GM21526 (cell line): ENCODE measurements around the gene ANKRD1.
"Not testable (repeated sequence)": the region's sequence is repeated elsewhere in the genome, so short reads cannot be mapped to it uniquely, and the experiment has no call there.

Source experiments
- ATAC-seq: cut with Tn5 transposase; IDR thresholded peaks from one replicate; pipeline ENCODE4 v1.9.1; 2021; ENCODE audit warnings: moderate library complexity; ENCODE audit not compliant: unreplicated experiment, low FRiP score

The ANKRD1 gene

GRCh38 chr10:90913774-90914420 is 7.0 kb downstream of the ANKRD1 start:
- ATAC-seq, result no peak

GRCh38 chr10:90912854-90913479 is 7.9 kb downstream of the ANKRD1 start:
- ATAC-seq, result no peak

GRCh38 chr10:90912174-90912573 is 8.7 kb downstream of the ANKRD1 start:
- no peak for ATAC-seq

- ATAC-seq, result peak; percentile 82
These were observed 9.5 kb downstream of the ANKRD1 start for GRCh38 chr10:90911133-90912051.

GRCh38 chr10:90906596-90906995 is 14.3 kb downstream of the ANKRD1 start:
- ATAC-seq, result no peak

GRCh38 chr10:90905925-90906324 is 15.0 kb downstream of the ANKRD1 start:
- no peak for ATAC-seq

GRCh38 chr10:90896916-90897315 is 24.0 kb downstream of the ANKRD1 start:
- ATAC-seq, result not testable (repeated sequence)

- no peak for ATAC-seq
These were observed 27.7 kb downstream of the ANKRD1 start for GRCh38 chr10:90893190-90893589.

- no peak for ATAC-seq
These were observed 30.5 kb downstream of the ANKRD1 start for GRCh38 chr10:90890347-90890746.

- no peak for ATAC-seq
These were observed 31.3 kb downstream of the ANKRD1 start for GRCh38 chr10:90889636-90890035.

GRCh38 chr10:90888387-90888786 is 32.5 kb downstream of the ANKRD1 start:
- ATAC-seq, result no peak

GRCh38 chr10:90887555-90887954 is 33.3 kb downstream of the ANKRD1 start:
- no peak for ATAC-seq

- no peak for ATAC-seq
These were observed 35.7 kb downstream of the ANKRD1 start for GRCh38 chr10:90885176-90885575.

- ATAC-seq, result no peak
These were observed 36.5 kb downstream of the ANKRD1 start for GRCh38 chr10:90884431-90884830.

- ATAC-seq, result not testable (repeated sequence)
These were observed 40.7 kb downstream of the ANKRD1 start for GRCh38 chr10:90880059-90880719.

- no peak for ATAC-seq
These were observed 41.8 kb downstream of the ANKRD1 start for GRCh38 chr10:90879062-90879461.

- no peak for ATAC-seq
These were observed 48.3 kb downstream of the ANKRD1 start for GRCh38 chr10:90872648-90873020.

- peak; percentile 97 for ATAC-seq
These were observed 48.9 kb downstream of the ANKRD1 start, which contains the start of gene RPP30 for GRCh38 chr10:90871766-90872647. TSS of gene RPP30 (plus strand) at chr10:90871974. CDS start at chr10:90871987, 13 bp downstream.

GRCh38 chr10:90871279-90871765 is 49.6 kb downstream of the ANKRD1 start:
- peak; percentile 51 for ATAC-seq
